HK-2 (cell line): Measurements from ENCODE around the gene PNMT.

ENCODE experiments used
- DNase-seq: peaks from one replicate; pipeline ENCODE4 v3.0.0-alpha.2; 2018; ENCODE audit not compliant: unreplicated experiment

PNMT gene

GRCh38 chr17:39667945-39668924 is at the start of gene PNMT:
TSS of gene PNMT (plus strand) at chr17:39668453. CDS start at chr17:39668476, 23 bp downstream.
- DNase-seq: peak; percentile 66

- no peak for DNase-seq
These were observed 49.1 kb upstream of the PNMT start for GRCh38 chr17:39618956-39619785.

- no peak for DNase-seq
These were observed 48.5 kb upstream of the PNMT start for GRCh38 chr17:39619786-39620101.

- DNase-seq: peak; percentile 95
These were observed 46.5 kb upstream of the PNMT start for GRCh38 chr17:39621523-39622379.

- peak; percentile 57 for DNase-seq
These were observed 45.8 kb upstream of the PNMT start for GRCh38 chr17:39622380-39623006.

GRCh38 chr17:39623356-39623950 is 44.8 kb upstream of the PNMT start:
- peak; percentile 83 for DNase-seq

GRCh38 chr17:39624313-39624712 is 43.9 kb upstream of the PNMT start:
- DNase-seq: no peak

- DNase-seq: no peak
These were observed 43.0 kb upstream of the PNMT start for GRCh38 chr17:39625198-39625785.

GRCh38 chr17:39626171-39627046 is 41.8 kb upstream of the PNMT start, which contains the start of gene PPP1R1B:
TSS of gene PPP1R1B (plus strand) at chr17:39626952. CDS start at chr17:39627393, 441 bp downstream.
- DNase-seq: no peak

- DNase-seq: no peak
These were observed 41.1 kb upstream of the PNMT start for GRCh38 chr17:39627047-39627711.

GRCh38 chr17:39627712-39628516 is 40.3 kb upstream of the PNMT start:
- DNase-seq: no peak

- no peak for DNase-seq
These were observed 39.4 kb upstream of the PNMT start for GRCh38 chr17:39628655-39629493.

GRCh38 chr17:39629494-39629880 is 38.8 kb upstream of the PNMT start:
- DNase-seq: no peak

GRCh38 chr17:39629898-39630297 is 38.4 kb upstream of the PNMT start:
- DNase-seq: no peak

- no peak for DNase-seq
These were observed 36.9 kb upstream of the PNMT start for GRCh38 chr17:39631403-39631802.

- DNase-seq: no peak
These were observed 35.9 kb upstream of the PNMT start for GRCh38 chr17:39632153-39632941.
